Measurements from ENCODE around the gene GSK3A.

DNA sequence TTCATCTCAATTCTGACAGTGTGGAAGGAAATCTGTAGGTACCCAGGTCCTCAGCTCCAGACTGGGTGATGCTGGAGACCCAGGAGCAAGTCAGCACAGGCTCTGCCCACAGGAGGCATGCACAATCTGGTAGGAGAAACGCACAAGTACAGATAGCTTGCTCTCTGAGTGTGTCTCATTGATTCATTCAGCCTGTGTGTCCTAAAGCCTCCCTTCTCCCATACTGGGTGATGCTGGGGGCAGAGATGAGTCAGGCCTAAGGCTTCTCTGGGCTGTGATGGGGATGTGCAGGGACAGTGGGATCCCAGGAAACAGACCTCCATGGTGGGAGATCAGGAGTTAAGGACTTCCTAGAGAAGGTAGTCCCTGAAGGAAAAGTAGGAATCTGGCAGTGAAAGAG is 15.5 kb downstream of the GSK3A start:
- TF ChIP-seq, protein P1, sequence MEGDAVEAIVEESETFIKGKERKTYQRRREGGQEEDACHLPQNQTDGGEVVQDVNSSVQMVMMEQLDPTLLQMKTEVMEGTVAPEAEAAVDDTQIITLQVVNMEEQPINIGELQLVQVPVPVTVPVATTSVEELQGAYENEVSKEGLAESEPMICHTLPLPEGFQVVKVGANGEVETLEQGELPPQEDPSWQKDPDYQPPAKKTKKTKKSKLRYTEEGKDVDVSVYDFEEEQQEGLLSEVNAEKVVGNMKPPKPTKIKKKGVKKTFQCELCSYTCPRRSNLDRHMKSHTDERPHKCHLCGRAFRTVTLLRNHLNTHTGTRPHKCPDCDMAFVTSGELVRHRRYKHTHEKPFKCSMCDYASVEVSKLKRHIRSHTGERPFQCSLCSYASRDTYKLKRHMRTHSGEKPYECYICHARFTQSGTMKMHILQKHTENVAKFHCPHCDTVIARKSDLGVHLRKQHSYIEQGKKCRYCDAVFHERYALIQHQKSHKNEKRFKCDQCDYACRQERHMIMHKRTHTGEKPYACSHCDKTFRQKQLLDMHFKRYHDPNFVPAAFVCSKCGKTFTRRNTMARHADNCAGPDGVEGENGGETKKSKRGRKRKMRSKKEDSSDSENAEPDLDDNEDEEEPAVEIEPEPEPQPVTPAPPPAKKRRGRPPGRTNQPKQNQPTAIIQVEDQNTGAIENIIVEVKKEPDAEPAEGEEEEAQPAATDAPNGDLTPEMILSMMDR (IDR thresholded peaks at IDR 0.05), result no peak
- no peak for TF ChIP-seq POLR2A (IDR thresholded peaks at IDR 0.05)
